Aorta (tissue), 5 donors: ENCODE measurements around the gene SLC25A33. TPM values are rescaled to one million over a fixed set of nuclear protein-coding genes. Genes with fewer than 3 reads are reported as not detected.

Experiments
- ATAC-seq: fragments of 200-7000 bp; cut with Tn5 transposase; one replicate; pipeline ENCODE4 v1.9.1; 2022; ENCODE audit warnings: moderate library complexity; ENCODE audit not compliant: low FRiP score
- DNase-seq, 2 donors: peaks; one replicate each; pipeline ENCODE4 v3.0.0-alpha.2; 2020
- H3K27ac ChIP-seq, 2 donors: one replicate each; pipeline ENCODE4 v1.5.1; 2013; ENCODE audit warnings: low read length in 2 of 2, mild to moderate bottlenecking in 2 of 2, moderate library complexity in 2 of 2, control low read depth in 1 of 2, inconsistent platforms in 1 of 2, low read depth in 1 of 2
- H3K27me3 ChIP-seq, 2 donors: one replicate each; pipeline ENCODE4 v1.6.1; 2013; ENCODE audit warnings: control low read depth in 1 of 2, low read length in 1 of 2, mild to moderate bottlenecking in 1 of 2, moderate library complexity in 1 of 2; ENCODE audit not compliant: insufficient read depth in 2 of 2, control insufficient read depth in 1 of 2
- H3K36me3 ChIP-seq, 2 donors: one replicate each; pipeline ENCODE4 v1.6.1; 2013; ENCODE audit warnings: control low read depth in 1 of 2, low read length in 1 of 2, mild to moderate bottlenecking in 1 of 2; ENCODE audit not compliant: insufficient read depth in 2 of 2, control insufficient read depth in 1 of 2
- H3K4me1 ChIP-seq, 2 donors: one replicate each; pipeline ENCODE4 v1.6.1; 2013; ENCODE audit warnings: low read length in 2 of 2, control low read depth in 1 of 2, mild to moderate bottlenecking in 1 of 2, moderate library complexity in 1 of 2; ENCODE audit not compliant: insufficient read depth in 2 of 2, control insufficient read depth in 1 of 2
- H3K4me3 ChIP-seq, 2 donors: one replicate each; pipeline ENCODE4 v1.5.1; 2013; ENCODE audit warnings: low read length in 2 of 2, control low read depth in 1 of 2, mild to moderate bottlenecking in 1 of 2
- H3K9me3 ChIP-seq: one replicate; pipeline ENCODE4 v1.6.1; 2013; ENCODE audit warnings: mild to moderate bottlenecking, low read length; ENCODE audit not compliant: control insufficient read depth
- WGBS, 2 donors: extraction: QIAGEN DNeasy Blood & Tissue Kit; methylation state at CpG; one replicate each; pipeline ENCODE4 v1.1.7; 2013; 5-methylcytosine and 5-hydroxymethylcytosine counted together
- intact Hi-C, 2 donors: fragments of 100-400 bp; cut with DNase I; formaldehyde crosslinking; loops; one replicate each; pipeline versions ENCODE4 v1.14.2 to v1.15.0; 2022
- polyA plus RNA-seq, 2 donors: library from polyadenylated mRNA; stranded (reverse); fragments of 200-250 nt; gene quantifications; one replicate each; pipeline ENCODE4 v1.2.3, GENCODE V29; 2013
- total RNA-seq, 2 donors: library from RNA; stranded (reverse); fragmentation: NEBNext Ultra II Directional; extraction: Animal tissue kit (Norgen Biotek cat#: 25700); gene quantifications; one replicate each; pipeline ENCODE4 v1.2.1, GENCODE V29; 2021
- donor health status: healthy with polysubstance abuse.
- donor health status: Bipolar disorder and iron deficiency.
- donor health status: DM: no; HTN: no; CAD: no.
- donor health status: DM: no; HTN: no; CAD: no.
- donor health status: DM: yes; HTN: yes; CAD: no.

The SLC25A33 gene
- total and polyA plus RNA-seq, 4 donors = 1.5 to 3.0 (median 2.1) TPM

DNA sequence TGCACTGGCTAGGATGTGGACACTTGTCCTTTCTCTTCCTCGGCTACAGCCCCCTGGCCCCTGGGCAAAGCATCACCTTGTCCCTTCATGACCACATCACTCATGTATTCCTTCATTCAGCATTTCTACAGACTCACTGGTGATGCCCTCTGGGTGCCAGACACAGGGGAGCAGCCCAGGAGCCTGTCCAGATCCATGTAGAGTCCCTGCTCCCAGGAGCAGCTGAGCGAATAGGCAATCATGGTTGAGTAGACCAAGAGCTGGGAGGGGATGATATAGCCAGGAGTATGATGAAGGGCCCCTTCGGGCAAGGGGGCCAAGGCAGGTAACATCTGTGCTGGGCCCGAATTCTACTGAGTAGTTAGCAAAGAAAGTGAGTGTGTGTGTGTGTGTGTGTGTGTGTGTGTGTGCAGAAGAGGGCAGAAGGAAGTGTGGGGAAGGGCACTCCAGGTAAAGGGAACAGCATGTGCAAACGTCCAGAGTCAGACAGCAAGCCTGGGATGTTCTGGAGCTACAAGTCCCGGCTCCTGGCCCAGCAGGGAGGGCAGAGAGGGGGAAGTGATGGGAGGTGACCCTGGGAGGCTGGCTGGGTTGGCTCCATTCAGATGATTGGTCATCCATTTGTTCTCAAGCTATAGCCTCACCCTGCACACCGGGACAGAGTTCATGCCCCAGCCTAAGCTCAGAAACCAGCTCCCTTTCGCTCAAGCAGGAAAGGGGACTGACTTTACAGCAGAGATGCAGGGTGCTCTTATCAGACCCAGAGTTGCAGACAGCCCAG is 91.3 kb downstream of the SLC25A33 start:
- H3K27ac ChIP-seq = no peak overlapping the region
- H3K27me3 ChIP-seq = no peaks in the 10 kb centered on the region
- H3K4me3 ChIP-seq = no peak overlapping the region
- no peaks in the 10 kb centered on the region for H3K9me3 ChIP-seq
- no peaks in the 10 kb centered on the region for H3K4me1 ChIP-seq
- DNase-seq (no peak), ATAC-seq (no peak)
- WGBS, 2 donors = 87 to 89% methylated on average over 8 of the region's 8 CpGs
- intact Hi-C loops = no loop called here
- H3K36me3 ChIP-seq = no peaks in the 10 kb centered on the region

DNA sequence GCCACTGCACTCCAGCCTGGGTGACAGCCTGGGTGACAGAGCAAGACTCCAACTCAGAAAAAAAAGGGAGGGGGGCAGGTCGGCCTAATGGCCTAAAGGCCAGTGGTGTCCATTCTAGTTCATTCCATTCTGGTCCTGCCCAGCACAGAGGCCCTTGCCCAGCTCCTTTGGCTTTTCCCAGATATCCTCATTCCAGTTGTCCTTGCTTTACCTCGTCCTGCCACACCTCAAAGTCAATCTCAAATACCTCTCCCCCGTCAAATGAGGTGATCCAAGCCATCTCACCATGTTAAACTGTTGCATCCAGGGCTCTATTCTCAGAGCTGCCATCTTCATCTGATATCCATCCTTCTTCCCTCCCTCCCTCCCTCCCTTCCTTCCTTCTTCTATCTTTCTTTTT is 92.3 kb downstream of the SLC25A33 start:
- no peak for ATAC-seq
- no peak overlapping the region for H3K27ac ChIP-seq
- H3K4me1 ChIP-seq = no peaks in the 10 kb centered on the region
- DNase-seq = no peak
- H3K27me3 ChIP-seq = no peaks in the 10 kb centered on the region
- H3K9me3 ChIP-seq = no peaks in the 10 kb centered on the region
- no peaks in the 10 kb centered on the region for H3K36me3 ChIP-seq
- intact Hi-C loops = no loop called here
- 95 to 97% methylated on average over 3 of the region's 3 CpGs for WGBS, 2 donors
- H3K4me3 ChIP-seq = no peak overlapping the region

DNA sequence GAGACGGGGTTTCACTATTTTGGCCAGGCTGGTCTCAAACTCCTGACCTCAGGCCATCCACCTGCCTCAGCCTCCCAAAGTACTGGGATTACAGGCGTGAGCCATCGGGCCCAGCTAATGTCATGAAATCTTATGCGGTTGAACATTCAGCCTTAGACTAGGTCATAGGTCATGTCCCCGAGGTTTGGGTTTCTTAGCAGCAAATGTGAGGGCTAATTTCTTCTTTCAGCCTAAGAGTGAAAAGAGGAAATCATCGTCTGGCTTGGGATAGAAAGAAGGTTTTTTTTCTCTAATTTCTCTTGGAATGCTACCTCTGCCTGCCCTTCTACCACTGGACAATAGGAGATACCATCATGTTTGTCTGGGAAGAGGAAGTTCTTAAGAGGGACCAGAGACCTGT is 94.2 kb downstream of the SLC25A33 start:
- no peaks in the 10 kb centered on the region for H3K4me1 ChIP-seq
- no peak overlapping the region for H3K4me3 ChIP-seq
- ATAC-seq (no peak), DNase-seq (no peak)
- no peak overlapping the region for H3K27ac ChIP-seq
- intact Hi-C loops = no loop called here
- H3K36me3 ChIP-seq = no peaks in the 10 kb centered on the region
- no peaks in the 10 kb centered on the region for H3K27me3 ChIP-seq
- WGBS, 2 donors = 89 to 90% methylated on average over 6 of the region's 6 CpGs
- H3K9me3 ChIP-seq = no peaks in the 10 kb centered on the region

DNA sequence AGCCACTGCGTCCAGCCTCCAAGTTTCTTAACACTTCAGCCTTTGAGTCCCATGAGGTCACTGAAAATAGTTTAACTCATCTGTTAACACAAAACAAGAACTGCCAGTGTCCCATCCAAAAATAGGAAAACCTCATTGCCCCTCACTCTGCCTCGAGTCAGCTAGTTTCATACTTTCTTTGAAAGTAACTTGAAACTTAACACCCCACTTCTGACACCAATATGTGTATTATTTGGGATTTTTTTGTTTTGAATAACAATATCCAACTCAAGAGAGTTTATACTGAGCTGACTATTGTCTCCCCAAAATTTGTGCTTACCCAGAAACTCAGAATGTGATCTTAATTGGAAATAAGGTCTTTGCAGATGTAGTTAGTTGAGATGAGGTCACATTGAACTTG is 95.3 kb downstream of the SLC25A33 start:
- WGBS, 2 donors = 85 to 88% methylated on average over 2 of the region's 2 CpGs
- H3K27me3 ChIP-seq = no peaks in the 10 kb centered on the region
- intact Hi-C loops = no loop called here

More for the DNA sequence above, 95.3 kb downstream of the SLC25A33 start:
- Histone ChIP-seq H3K4me3 (no peak overlapping the region), H3K27ac (no peak overlapping the region), H3K4me1 (no peaks in the 10 kb centered on the region), H3K36me3 (no peaks in the 10 kb centered on the region), H3K9me3 (no peaks in the 10 kb centered on the region)
- ATAC-seq = no peak
- no peak for DNase-seq

Other genes starting within 250 kb of the SLC25A33 start
- 10 to 100 TPM; 34.8 to 62.0 TPM for gene SPSB1, start 246.6 kb upstream of the SLC25A33 start, total RNA-seq
- gene SPSB1, start 246.6 kb upstream of the SLC25A33 start, polyA plus RNA-seq = 10 to 100 TPM; 21.2 to 36.8 TPM
- 1 to 10 TPM; 5.1 to 9.4 TPM for gene TMEM201, start 49.4 kb downstream of the SLC25A33 start, total RNA-seq
- 1 to 10 TPM; 1.1 to 3.5 TPM for gene TMEM201, start 49.4 kb downstream of the SLC25A33 start, polyA plus RNA-seq
- 10 to 100 TPM; 13.3 to 21.0 TPM for gene PIK3CD, start 112.3 kb downstream of the SLC25A33 start, total RNA-seq
- gene PIK3CD, start 112.3 kb downstream of the SLC25A33 start, polyA plus RNA-seq = 10 to 100 TPM in 1 of 2 donors, 1 to 10 TPM in 1; 5.2 to 10.1 TPM